Neural cell (in vitro differentiated cells): ENCODE measurements around the gene PMPCA. TPM values are rescaled to one million over a fixed set of nuclear protein-coding genes. Genes with fewer than 3 reads are reported as not detected.

ENCODE experiments used
- H2AFZ ChIP-seq: fragments of 200-600, 300-800 bp; sonication (generic), shearing (Covaris generic); 2 replicates; pipeline ENCODE4 v1.6.0; 2014; ENCODE audit warnings: low read depth, mild to moderate bottlenecking, antibody characterized with exemption, low read length, moderate library complexity
- H3F3A ChIP-seq: fragments of 200-600 bp; shearing (Covaris generic); 2 replicates; pipeline ENCODE4 v1.6.1; 2016; ENCODE audit warnings: mild to moderate bottlenecking, moderate library complexity, mixed read lengths, antibody characterized with exemption, low read length; ENCODE audit not compliant: insufficient read depth, poor library complexity, severe bottlenecking
- H3K27ac ChIP-seq: fragments of 200-600, 300-800 bp; sonication (generic), shearing (Covaris generic); 2 replicates; pipeline ENCODE4 v1.5.1; 2014; ENCODE audit warnings: mild to moderate bottlenecking, low read length, moderate library complexity
- H3K27me3 ChIP-seq: fragments of 300-800, 200-600 bp; sonication (generic), shearing (Covaris generic); 2 replicates; pipeline ENCODE4 v1.6.0; 2014; ENCODE audit warnings: mild to moderate bottlenecking, low read depth, low read length, moderate library complexity; ENCODE audit not compliant: insufficient read depth
- H3K36me3 ChIP-seq: fragments of 300-800, 200-600 bp; sonication (generic), shearing (Covaris generic); 2 replicates; pipeline ENCODE4 v1.5.1; 2014; ENCODE audit warnings: mild to moderate bottlenecking, antibody characterized with exemption, low read length, moderate library complexity; ENCODE audit not compliant: insufficient read depth
- H3K4me2 ChIP-seq: fragments of 300-800, 200-600 bp; sonication (generic), shearing (Covaris generic); 2 replicates; pipeline ENCODE4 v1.6.0; 2014; ENCODE audit warnings: mild to moderate bottlenecking, low read length
- H3K4me3 ChIP-seq: fragments of 300-800, 200-600 bp; sonication (generic), shearing (Covaris generic); 2 replicates; pipeline ENCODE4 v1.5.1; 2014; ENCODE audit warnings: mild to moderate bottlenecking, low read length, moderate library complexity
- H3K79me2 ChIP-seq: fragments of 200-600 bp; shearing (Covaris generic); replicated peaks from 2 replicates; pipeline ENCODE4 v1.6.0; 2014; ENCODE audit warnings: mild to moderate bottlenecking, low read length, moderate library complexity; ENCODE audit not compliant: insufficient read depth
- H3K9ac ChIP-seq: fragments of 300-800, 200-600 bp; sonication (generic), shearing (Covaris generic); 2 replicates; pipeline ENCODE4 v1.6.1; 2016; ENCODE audit warnings: mild to moderate bottlenecking, low read length, mixed read lengths
- H3K9me2 ChIP-seq: fragments of 200-600 bp; shearing (Covaris generic); 2 replicates; pipeline ENCODE4 v1.6.1; 2016; ENCODE audit warnings: mild to moderate bottlenecking, low read length, mixed read lengths; ENCODE audit not compliant: insufficient read depth
- H3K9me3 ChIP-seq: fragments of 200-600, 300-800 bp; sonication (generic), shearing (Covaris generic); 2 replicates; pipeline ENCODE4 v1.6.1; 2016; ENCODE audit warnings: mild to moderate bottlenecking, mixed run types, low read length, moderate library complexity, mixed read lengths
- H4K20me1 ChIP-seq: fragments of 200-600 bp; shearing (Covaris generic); 2 replicates; pipeline ENCODE4 v1.6.1; 2016; ENCODE audit warnings: mild to moderate bottlenecking, mixed run types; ENCODE audit not compliant: insufficient read depth
- CTCF ChIP-seq: fragments of 450-650 bp; IDR thresholded peaks from 2 replicates; pipeline ENCODE4 v1.5.1; 2014; ENCODE audit warnings: antibody characterized with exemption, mild to moderate bottlenecking, moderate library complexity; ENCODE audit not compliant: poor library complexity, severe bottlenecking
- EP300 ChIP-seq: fragments of 450-650 bp; conservative IDR thresholded peaks from 2 replicates; pipeline ENCODE4 v1.6.1; 2014; ENCODE audit warnings: antibody characterized with exemption, mild to moderate bottlenecking, moderate library complexity; ENCODE audit not compliant: poor library complexity, severe bottlenecking
- EZH2 ChIP-seq: fragments of 200-600, 300-800 bp; shearing (Covaris generic), sonication (generic); IDR thresholded peaks from 2 replicates; pipeline ENCODE4 v1.6.1; 2014; ENCODE audit warnings: antibody characterized with exemption, low read length, borderline replicate concordance, mild to moderate bottlenecking; ENCODE audit not compliant: insufficient read depth, poor library complexity, severe bottlenecking
- MXI1 ChIP-seq: fragments of 450-650 bp; conservative IDR thresholded peaks from 2 replicates; pipeline ENCODE4 v1.6.1; 2014; ENCODE audit warnings: antibody characterized with exemption, mild to moderate bottlenecking; ENCODE audit not compliant: poor library complexity, severe bottlenecking
- POLR2AphosphoS5 ChIP-seq: IDR thresholded peaks from 2 replicates; pipeline ENCODE4 v1.6.1; 2012
- SMC3 ChIP-seq: fragments of 450-650 bp; conservative IDR thresholded peaks from 2 replicates; pipeline ENCODE4 v1.6.1; 2014; ENCODE audit warnings: antibody characterized with exemption, mild to moderate bottlenecking, moderate library complexity; ENCODE audit not compliant: poor library complexity
- TAF1 ChIP-seq: IDR thresholded peaks from 2 replicates; pipeline ENCODE4 v1.6.1; 2012; ENCODE audit warnings: low read depth
- polyA plus RNA-seq: library from polyadenylated mRNA; depleted of rRNA; stranded (reverse); fragments of >200 nt; gene quantifications from 2 replicates; pipeline ENCODE4 v1.2.3, GENCODE V29; 2014
- TF ChIP-seq, protein P1 (sequence below): IDR thresholded peaks from 2 replicates; pipeline ENCODE4 v1.6.1; 2012; ENCODE audit warnings: borderline replicate concordance

Gene PMPCA
- polyA plus RNA-seq, 1 donor from 2014 or later, result 61.3 TPM

GRCh38 chr9:136456258-136456657 lies 45.8 kb downstream of the PMPCA start:
- Histone ChIP-seq H3K36me3 (no peaks in the 10 kb centered on the region), H3K4me3 (no peak overlapping the region), H4K20me1 (no peaks in the 10 kb centered on the region), H3K79me2 (no peaks in the 10 kb centered on the region), H2AFZ (no peak overlapping the region), H3K9me3 (no peaks in the 10 kb centered on the region), H3K27ac (no peak overlapping the region), H3K27me3 (no peaks in the 10 kb centered on the region), H3F3A (no peaks in the 10 kb centered on the region), H3K4me2 (no peak overlapping the region), H3K9me2 (no peaks in the 10 kb centered on the region), H3K9ac (no peak overlapping the region)
- TF ChIP-seq CTCF (no peak), MXI1 (no peak), EP300 (no peak), POLR2AphosphoS5 (no peak), TAF1 (no peak), EZH2 (no peak)

- Histone ChIP-seq H3K36me3 (no peaks in the 10 kb centered on the region), H2AFZ (no peak overlapping the region), H4K20me1 (no peaks in the 10 kb centered on the region), H3K27ac (no peak overlapping the region), H3K9me2 (no peaks in the 10 kb centered on the region), H3K9ac (no peak overlapping the region), H3F3A (no peaks in the 10 kb centered on the region), H3K27me3 (no peaks in the 10 kb centered on the region), H3K4me3 (no peak overlapping the region), H3K4me2 (no peak overlapping the region), H3K9me3 (no peaks in the 10 kb centered on the region), H3K79me2 (no peaks in the 10 kb centered on the region)
- TF ChIP-seq EP300, result no peak
These were observed 46.9 kb downstream of the PMPCA start for GRCh38 chr9:136457326-136457725.

- Histone ChIP-seq H2AFZ (no peak overlapping the region), H3K4me2 (no peak overlapping the region), H3K9me3 (no peaks in the 10 kb centered on the region), H3K9me2 (no peaks in the 10 kb centered on the region), H3K27ac (no peak overlapping the region), H4K20me1 (no peaks in the 10 kb centered on the region), H3K9ac (no peak overlapping the region), H3F3A (no peaks in the 10 kb centered on the region), H3K27me3 (no peaks in the 10 kb centered on the region), H3K36me3 (no peaks in the 10 kb centered on the region), H3K79me2 (no peaks in the 10 kb centered on the region), H3K4me3 (no peak overlapping the region)
- no peak for TF ChIP-seq POLR2AphosphoS5
- TF ChIP-seq, protein P1, sequence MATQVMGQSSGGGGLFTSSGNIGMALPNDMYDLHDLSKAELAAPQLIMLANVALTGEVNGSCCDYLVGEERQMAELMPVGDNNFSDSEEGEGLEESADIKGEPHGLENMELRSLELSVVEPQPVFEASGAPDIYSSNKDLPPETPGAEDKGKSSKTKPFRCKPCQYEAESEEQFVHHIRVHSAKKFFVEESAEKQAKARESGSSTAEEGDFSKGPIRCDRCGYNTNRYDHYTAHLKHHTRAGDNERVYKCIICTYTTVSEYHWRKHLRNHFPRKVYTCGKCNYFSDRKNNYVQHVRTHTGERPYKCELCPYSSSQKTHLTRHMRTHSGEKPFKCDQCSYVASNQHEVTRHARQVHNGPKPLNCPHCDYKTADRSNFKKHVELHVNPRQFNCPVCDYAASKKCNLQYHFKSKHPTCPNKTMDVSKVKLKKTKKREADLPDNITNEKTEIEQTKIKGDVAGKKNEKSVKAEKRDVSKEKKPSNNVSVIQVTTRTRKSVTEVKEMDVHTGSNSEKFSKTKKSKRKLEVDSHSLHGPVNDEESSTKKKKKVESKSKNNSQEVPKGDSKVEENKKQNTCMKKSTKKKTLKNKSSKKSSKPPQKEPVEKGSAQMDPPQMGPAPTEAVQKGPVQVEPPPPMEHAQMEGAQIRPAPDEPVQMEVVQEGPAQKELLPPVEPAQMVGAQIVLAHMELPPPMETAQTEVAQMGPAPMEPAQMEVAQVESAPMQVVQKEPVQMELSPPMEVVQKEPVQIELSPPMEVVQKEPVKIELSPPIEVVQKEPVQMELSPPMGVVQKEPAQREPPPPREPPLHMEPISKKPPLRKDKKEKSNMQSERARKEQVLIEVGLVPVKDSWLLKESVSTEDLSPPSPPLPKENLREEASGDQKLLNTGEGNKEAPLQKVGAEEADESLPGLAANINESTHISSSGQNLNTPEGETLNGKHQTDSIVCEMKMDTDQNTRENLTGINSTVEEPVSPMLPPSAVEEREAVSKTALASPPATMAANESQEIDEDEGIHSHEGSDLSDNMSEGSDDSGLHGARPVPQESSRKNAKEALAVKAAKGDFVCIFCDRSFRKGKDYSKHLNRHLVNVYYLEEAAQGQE, result no peak
- TF ChIP-seq SMC3, result no peak
These were observed 49.0 kb downstream of the PMPCA start for GRCh38 chr9:136459425-136459824.
